Measurements from ENCODE around the gene ANKS1A.
"Not testable (repeated sequence)": the region's sequence is repeated elsewhere in the genome, so short reads cannot be mapped to it uniquely, and the experiment has no call there.

ANKS1A gene

DNA sequence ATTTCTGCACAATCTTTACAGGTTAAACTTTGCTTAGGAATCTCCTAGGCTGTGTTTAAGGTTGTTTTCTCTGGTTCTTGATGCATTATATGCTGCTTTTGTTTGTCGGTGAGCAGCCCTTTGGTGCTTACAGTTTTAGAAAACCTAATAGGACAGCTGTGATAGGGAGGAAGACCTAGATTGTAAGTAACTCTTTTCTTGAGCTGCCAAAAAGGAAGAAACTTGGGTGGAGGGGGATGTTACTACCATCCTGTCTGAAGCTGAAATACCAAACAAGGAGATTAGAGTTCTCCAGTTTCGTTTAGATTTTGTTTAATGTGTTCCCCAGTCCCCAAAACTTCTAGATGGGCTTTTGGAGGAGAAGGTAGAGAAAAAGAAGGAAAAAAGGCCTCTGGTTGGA lies 72.0 kb downstream of the ANKS1A start:
- no peak for DNase-seq

DNA sequence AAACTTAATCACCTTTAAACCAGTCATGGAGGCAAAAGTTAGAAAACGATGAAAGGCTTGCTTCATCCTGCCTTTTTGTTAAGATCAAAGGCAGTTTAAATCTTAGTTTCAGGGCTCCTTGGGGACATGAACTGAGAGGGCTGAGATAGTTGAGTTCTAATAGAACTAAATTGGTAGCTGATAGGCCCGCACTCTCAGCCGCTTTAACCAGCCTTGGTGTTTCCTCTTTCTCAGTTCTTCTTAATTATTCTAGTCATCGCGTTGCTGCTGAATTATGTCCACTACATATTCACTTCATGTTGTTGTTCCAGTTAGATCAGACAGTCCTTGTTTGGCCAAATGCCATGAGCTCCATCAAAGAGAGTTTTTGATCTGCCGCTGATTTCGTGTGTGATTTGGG lies 72.5 kb downstream of the ANKS1A start:
- DNase-seq = no peak

DNA sequence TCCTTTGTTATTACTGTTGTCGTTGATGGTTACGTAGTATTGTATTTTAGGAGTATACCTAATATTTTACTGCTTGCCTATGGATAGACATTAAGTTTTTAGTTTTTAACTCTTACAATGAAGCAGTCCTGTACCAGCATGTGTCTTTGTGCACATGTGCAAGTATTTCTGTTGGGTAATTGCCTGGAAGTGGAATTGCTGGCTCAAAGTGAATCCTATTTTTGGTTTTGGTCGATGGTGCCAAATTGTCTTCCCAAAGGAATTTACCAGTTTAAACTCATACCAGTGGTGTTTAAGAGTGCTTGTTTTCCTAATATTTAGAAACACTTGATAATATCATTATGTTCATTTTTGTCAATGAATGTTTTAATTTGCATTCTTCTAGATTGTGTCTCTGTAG lies 75.5 kb downstream of the ANKS1A start:
- DNase-seq = no peak

GRCh38 chr6:34967461-34967860 lies 78.4 kb downstream of the ANKS1A start:
- no peak for DNase-seq

GRCh38 chr6:34969662-34970265 lies 80.7 kb downstream of the ANKS1A start:
- DNase-seq = no peak

GRCh38 chr6:34970488-34970887 lies 81.4 kb downstream of the ANKS1A start:
- no peak for DNase-seq

DNA sequence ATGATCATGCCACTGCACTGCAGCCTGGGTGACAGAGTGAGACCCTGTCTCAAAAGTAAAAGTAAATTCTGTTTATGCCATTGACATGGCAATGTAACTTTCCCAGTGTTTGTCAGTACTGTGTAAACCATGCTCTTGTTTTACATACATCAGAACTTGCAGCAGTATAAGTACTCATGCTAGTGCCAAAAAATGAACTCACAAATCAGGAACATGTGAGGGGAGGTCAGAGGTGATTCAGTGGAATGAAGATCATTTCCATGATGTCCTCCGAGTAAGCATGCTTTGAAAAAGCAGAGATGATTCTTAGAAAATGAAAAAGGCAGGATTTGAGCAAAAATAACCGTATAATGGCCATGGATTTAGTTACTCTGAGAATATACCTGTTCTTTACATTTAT lies 81.9 kb downstream of the ANKS1A start:
- DNase-seq = no peak

- DNase-seq = no peak
Measured at GRCh38 chr6:34973547-34974248, 84.6 kb downstream of the ANKS1A start.

DNA sequence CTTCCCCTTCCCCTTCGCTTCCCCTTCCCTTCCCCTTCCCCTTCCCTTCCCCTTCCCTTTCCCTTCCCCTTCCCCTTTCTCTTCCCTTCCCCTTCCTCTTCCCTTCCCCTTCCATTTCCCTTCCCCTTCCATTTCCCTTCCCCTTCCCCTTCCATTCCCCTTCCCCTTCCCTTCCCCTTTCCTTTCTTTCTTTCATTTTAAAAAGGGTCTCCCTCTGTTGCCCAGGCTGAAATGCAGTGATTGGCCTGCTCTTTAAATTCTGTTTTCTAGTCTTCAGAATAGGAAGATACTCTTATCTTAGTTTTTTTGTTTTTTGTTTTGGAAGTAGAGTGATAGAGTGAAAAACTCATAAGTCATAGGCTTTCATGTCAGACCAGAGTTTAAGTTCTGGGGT lies 85.2 kb downstream of the ANKS1A start:
- DNase-seq = no peak

GRCh38 chr6:34976239-34976638 lies 87.2 kb downstream of the ANKS1A start:
- DNase-seq = no peak

DNA sequence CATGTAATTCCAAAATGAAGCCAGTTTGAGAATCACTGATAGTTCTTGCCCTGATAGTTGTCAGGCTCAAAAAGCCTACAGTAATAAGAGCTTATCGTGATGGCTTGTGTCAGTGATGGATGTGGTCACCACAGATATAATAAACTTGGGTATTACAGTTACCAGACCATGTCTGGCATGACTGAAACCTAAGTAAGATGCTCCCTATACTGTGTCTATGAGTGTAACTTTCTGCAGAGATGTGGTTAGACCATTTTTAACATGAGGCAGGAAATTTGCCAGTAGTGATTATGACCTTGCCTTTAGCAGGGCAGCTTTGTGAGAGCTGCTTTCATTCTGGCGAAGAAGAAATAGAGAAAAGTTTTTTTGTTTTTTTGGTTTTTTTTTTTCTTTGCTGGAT lies 90.2 kb downstream of the ANKS1A start:
- DNase-seq = no peak

DNA sequence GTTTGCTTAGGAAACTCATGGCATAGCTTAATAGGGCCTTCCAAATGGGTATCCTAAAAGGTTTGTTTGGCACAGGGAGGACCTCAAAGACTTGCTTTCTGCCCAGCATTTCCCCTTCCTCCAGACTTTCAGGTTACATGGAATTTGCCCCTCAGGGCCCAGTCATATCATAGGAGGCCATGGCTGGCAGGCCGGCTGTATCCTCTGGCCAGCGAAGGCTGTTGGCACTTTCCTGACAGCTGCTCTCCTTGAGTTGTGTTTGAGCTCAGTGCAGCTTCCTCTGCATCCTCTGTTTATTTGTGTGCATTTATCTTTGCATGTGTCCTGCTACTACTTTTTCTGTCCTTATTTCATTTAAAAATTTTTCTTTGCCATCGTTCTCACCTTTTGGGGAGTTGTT lies 90.9 kb downstream of the ANKS1A start:
- no peak for DNase-seq

GRCh38 chr6:34981366-34981765 lies 92.3 kb downstream of the ANKS1A start:
- no peak for DNase-seq

DNA sequence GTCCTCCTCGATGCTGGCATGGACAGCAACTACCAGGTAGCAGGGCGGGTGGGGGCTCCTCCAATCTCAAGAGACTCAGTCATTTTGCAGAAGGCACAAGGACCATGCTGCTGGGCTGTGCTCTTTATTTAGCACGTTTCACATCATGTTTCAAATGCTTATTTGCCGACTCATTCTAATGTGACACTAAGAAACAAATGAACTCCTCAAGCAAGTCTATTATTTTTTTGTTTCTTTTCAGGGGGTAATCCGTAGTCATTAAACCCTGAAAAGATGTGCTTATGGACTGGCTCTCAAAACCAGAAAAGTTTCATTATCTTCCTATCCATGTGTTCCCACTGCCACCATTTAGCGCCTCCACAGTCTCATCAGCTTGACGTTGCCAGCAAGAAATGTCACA lies 92.9 kb downstream of the ANKS1A start:
- DNase-seq = no peak

GRCh38 chr6:34982424-34982852 lies 93.4 kb downstream of the ANKS1A start:
- DNase-seq = no peak

DNA sequence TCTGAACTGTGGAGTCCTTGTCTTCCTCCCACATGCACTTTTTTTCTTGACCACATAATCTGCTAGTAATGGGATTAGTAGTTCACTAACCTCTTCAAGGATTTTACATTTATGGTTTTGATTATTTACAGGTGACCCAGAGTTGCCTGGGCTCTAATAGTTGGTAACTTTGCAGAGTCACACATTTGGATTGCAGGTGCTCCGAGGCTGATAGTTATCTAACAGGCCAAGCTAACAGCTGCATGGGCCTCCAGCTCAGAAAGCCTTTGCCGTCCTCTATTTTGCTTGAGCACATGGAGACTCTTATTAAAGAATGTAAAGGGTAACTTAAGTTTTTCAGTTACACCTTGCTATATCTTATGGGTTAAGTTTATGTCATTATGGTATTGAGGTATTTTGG lies 95.4 kb downstream of the ANKS1A start:
- no peak for DNase-seq

DNA sequence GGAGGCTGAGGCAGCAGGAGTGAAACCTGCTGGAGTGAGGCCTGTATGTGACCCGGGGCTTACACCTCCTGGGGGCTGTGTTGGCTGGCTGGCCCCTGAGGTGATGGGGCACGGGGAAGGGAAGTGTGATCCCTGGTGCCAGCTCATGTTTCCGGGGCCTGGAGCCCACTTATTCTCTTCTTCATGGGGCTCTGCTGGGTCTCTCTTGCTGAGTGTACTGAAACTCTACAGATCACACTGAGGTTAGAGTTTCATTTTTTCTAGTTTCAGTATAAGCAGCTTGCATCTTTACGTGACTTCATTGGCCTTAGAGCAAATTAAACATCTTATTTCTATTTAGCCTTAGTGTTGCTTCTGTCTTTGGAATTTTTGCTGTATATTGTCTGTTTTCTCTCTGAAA lies 96.2 kb downstream of the ANKS1A start:
- no peak for DNase-seq

GRCh38 chr6:34986845-34987246 lies 97.8 kb downstream of the ANKS1A start:
- DNase-seq = peak; percentile 77

GRCh38 chr6:34987506-34987905 lies 98.5 kb downstream of the ANKS1A start:
- DNase-seq = no peak

GRCh38 chr6:34990971-34991560 lies 102.0 kb downstream of the ANKS1A start:
- no peak for DNase-seq

GRCh38 chr6:34992376-34992775 lies 103.3 kb downstream of the ANKS1A start:
- peak; percentile 34 for DNase-seq

- DNase-seq = no peak
Measured at GRCh38 chr6:34993213-34993612, 104.2 kb downstream of the ANKS1A start.

- DNase-seq = no peak
Measured at GRCh38 chr6:34994693-34995092, 105.6 kb downstream of the ANKS1A start.

DNA sequence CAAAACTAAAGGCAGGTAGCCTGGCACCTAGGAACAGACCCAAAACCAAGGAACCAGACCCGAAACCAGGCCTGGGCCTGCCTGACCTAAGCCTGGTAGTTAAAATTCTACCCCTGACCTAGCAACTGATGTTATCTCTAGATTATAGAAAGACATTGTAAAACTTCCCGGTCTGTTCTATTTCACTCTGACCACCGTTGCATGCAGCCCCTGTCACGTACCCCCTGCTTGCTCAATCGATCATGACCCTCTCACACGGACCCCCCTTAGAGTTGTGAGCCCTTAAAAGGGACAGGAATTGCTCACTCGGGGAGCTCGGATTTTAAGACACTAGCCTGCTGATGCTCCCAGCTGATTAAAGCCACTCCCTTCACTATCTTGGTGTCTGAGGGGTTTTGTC lies 109.4 kb downstream of the ANKS1A start:
- not testable (repeated sequence) for DNase-seq

DNA sequence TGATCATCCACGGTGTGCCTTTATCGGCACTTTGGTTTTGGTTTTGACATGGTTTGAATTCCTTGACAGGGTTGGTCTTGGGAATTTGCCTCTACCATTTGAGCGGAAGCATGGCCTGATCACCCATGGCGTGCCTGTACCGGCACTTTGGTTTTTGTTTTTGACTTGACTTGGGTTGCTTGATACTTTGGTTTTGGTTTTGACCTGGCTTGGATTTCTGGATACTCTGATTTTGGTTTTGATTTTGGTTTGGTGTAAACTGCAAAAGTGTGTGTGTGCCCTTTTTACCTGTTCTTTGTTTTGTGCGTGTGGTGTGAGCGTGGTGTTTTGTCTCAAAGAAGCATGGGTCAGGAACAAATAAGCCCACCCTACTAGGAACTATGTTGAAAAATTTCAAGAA lies 110.1 kb downstream of the ANKS1A start:
- DNase-seq = not testable (repeated sequence)
